Measurements from ENCODE around the gene RBM39. TPM values are rescaled to one million over a fixed set of nuclear protein-coding genes. Genes with fewer than 3 reads are reported as not detected.

The RBM39 gene
- total RNA-seq, 4 donors from 2014 or later, result 143 to 272 (median 165) TPM

- no peak for TF ChIP-seq POLR2A (IDR thresholded peaks at IDR 0.05; ENCODE audit: low read depth)
- TF ChIP-seq EP300 (IDR thresholded peaks at IDR 0.05), result no peak
- no peak for TF ChIP-seq CTCF (IDR thresholded peaks at IDR 0.05)
- H3K9me3 ChIP-seq, result no peaks in the 10 kb centered on the region
- H3K27me3 ChIP-seq, result no peaks in the 10 kb centered on the region
- H3K4me1 ChIP-seq, result no peaks in the 10 kb centered on the region
- H3K4me3 ChIP-seq, result no peak overlapping the region
- intact Hi-C loops (cut with DNase I), result no loop called here
- H3K27ac ChIP-seq (replicated peaks in 1 of 4), result no peak overlapping the region
- peaks cover 20 to 91% (median 42%) of the 10 kb centered on the region in 4 donors for H3K36me3 ChIP-seq
- 87% methylated on average over 1 of the region's 1 CpG for WGBS
- no peak for DNase-seq (ENCODE audit: extremely low spot score)
These were observed 60.1 kb downstream of the RBM39 start for GRCh38 chr20:35681960-35682359.

- Histone ChIP-seq H3K36me3 (peaks cover 20 to 83% (median 40%) of the 10 kb centered on the region in 4 donors), H3K9me3 (no peaks in the 10 kb centered on the region), H3K4me1 (no peaks in the 10 kb centered on the region), H3K27ac (replicated peaks in 1 of 4) (no peak overlapping the region), H3K27me3 (no peaks in the 10 kb centered on the region), H3K4me3 (no peak overlapping the region)
- intact Hi-C loops (cut with DNase I), result no loop called here
- 78% methylated on average over 4 of the region's 4 CpGs for WGBS
- no peak for DNase-seq (ENCODE audit: extremely low spot score)
- TF ChIP-seq CTCF (IDR thresholded peaks at IDR 0.05) (no peak), POLR2A (IDR thresholded peaks at IDR 0.05; ENCODE audit: low read depth) (no peak), EP300 (IDR thresholded peaks at IDR 0.05) (no peak), POLR2AphosphoS5 (IDR thresholded peaks at IDR 0.05) (no peak)
These were observed 61.4 kb downstream of the RBM39 start for GRCh38 chr20:35680452-35681183.

GRCh38 chr20:35674921-35675320 lies 67.1 kb downstream of the RBM39 start:
- H3K27ac ChIP-seq (replicated peaks in 1 of 4), result no peak overlapping the region
- 96% methylated on average over 8 of the region's 8 CpGs for WGBS
- intact Hi-C loops (cut with DNase I), result no loop called here
- no peak for TF ChIP-seq POLR2A (IDR thresholded peaks at IDR 0.05; ENCODE audit: low read depth)
- TF ChIP-seq POLR2AphosphoS5 (IDR thresholded peaks at IDR 0.05), result no peak
- TF ChIP-seq EP300 (IDR thresholded peaks at IDR 0.05), result no peak
- TF ChIP-seq CTCF (IDR thresholded peaks at IDR 0.05), result no peak
- H3K36me3 ChIP-seq, result peaks cover 43 to 86% (median 69%) of the 10 kb centered on the region in 4 donors
- no peaks in the 10 kb centered on the region for H3K27me3 ChIP-seq
- H3K9me3 ChIP-seq, result no peaks in the 10 kb centered on the region
- DNase-seq (ENCODE audit: extremely low spot score), result peak; percentile 37
- no peaks in the 10 kb centered on the region for H3K4me1 ChIP-seq
- no peak overlapping the region for H3K4me3 ChIP-seq

- peak; percentile 57 for DNase-seq (ENCODE audit: extremely low spot score)
- Histone ChIP-seq H3K4me1 (no peaks in the 10 kb centered on the region), H3K9me3 (no peaks in the 10 kb centered on the region), H3K27me3 (no peaks in the 10 kb centered on the region), H3K36me3 (peaks cover 51 to 86% (median 75%) of the 10 kb centered on the region in 4 donors), H3K4me3 (no peak overlapping the region), H3K27ac (replicated peaks in 1 of 4) (no peak overlapping the region)
- WGBS, result 78% methylated on average over 4 of the region's 4 CpGs
- intact Hi-C loops (cut with DNase I), result no loop called here
- TF ChIP-seq POLR2AphosphoS5 (IDR thresholded peaks at IDR 0.05), result no peak
- TF ChIP-seq POLR2A (IDR thresholded peaks at IDR 0.05; ENCODE audit: low read depth), result no peak
- TF ChIP-seq CTCF (IDR thresholded peaks at IDR 0.05), result no peak
- no peak for TF ChIP-seq EP300 (IDR thresholded peaks at IDR 0.05)
These were observed 68.2 kb downstream of the RBM39 start for GRCh38 chr20:35673884-35674283.
